ENCODE data around the gene SLC7A6. TPM values are rescaled to one million over a fixed set of nuclear protein-coding genes. Genes with fewer than 3 reads are reported as not detected.

SLC7A6 gene
- total RNA-seq, 1 donor from 2014 or later, result 11.6 TPM

Small RNA genes lying within 50 kb of the gene (microRNA-seq; reads per million reads assigned to microRNA genes)
- not detected for gene MIR6773 (ENCODE audit: borderline number of aligned reads, unreplicated experiment)

Other genes with a start within 250 kb of the SLC7A6 start
- not detected in 2 replicates for gene DPEP2NB, start 248.6 kb upstream of the SLC7A6 start, total RNA-seq
- gene DDX28, start 241.3 kb upstream of the SLC7A6 start, total RNA-seq, result 9.5 and 10.4 TPM in 2 replicates
- 18.8 and 21.2 TPM in 2 replicates for gene DUS2, start 241.2 kb upstream of the SLC7A6 start, total RNA-seq
- gene NFATC3, start 179.2 kb upstream of the SLC7A6 start, total RNA-seq, result 48.7 and 51.8 TPM in 2 replicates
- gene ESRP2, start 28.4 kb upstream of the SLC7A6 start, total RNA-seq, result 82.3 and 88.6 TPM in 2 replicates
- 18.8 and 20.9 TPM in 2 replicates for gene PLA2G15, start 19.2 kb upstream of the SLC7A6 start, total RNA-seq
- 23.9 and 25.9 TPM in 2 replicates for gene SLC7A6OS, start 46.4 kb downstream of the SLC7A6 start, total RNA-seq
- gene PRMT7, start 46.5 kb downstream of the SLC7A6 start, total RNA-seq, result 60.0 and 70.5 TPM in 2 replicates
- 1.7 and 2.8 TPM in 2 replicates for gene SMPD3, start 184.0 kb downstream of the SLC7A6 start, total RNA-seq